H9 (cell line): ENCODE results near the gene ZHX3. TPM values are rescaled to one million over a fixed set of nuclear protein-coding genes. Genes with fewer than 3 reads are reported as not detected.

ENCODE experiments used
- DNase-seq: peaks from one replicate; pipeline ENCODE4 v3.0.0-alpha.2; 2017
- H2AFZ ChIP-seq: one replicate; pipeline ENCODE4 v1.6.1; 2013; ENCODE audit warnings: mild to moderate bottlenecking, low read length, control low read depth, moderate library complexity
- H2AK5ac ChIP-seq: 2 replicates; pipeline ENCODE4 v1.6.1; 2013; ENCODE audit warnings: low read length, control low read depth, mixed read lengths; ENCODE audit not compliant: insufficient read length
- H2BK120ac ChIP-seq: one replicate; pipeline ENCODE4 v1.6.1; 2013; ENCODE audit warnings: low read depth, mild to moderate bottlenecking, low read length, control low read depth, inconsistent platforms; ENCODE audit not compliant: poor library complexity, severe bottlenecking
- H2BK12ac ChIP-seq: 2 replicates; pipeline ENCODE4 v1.6.1; 2013; ENCODE audit warnings: low read length, control low read depth, mixed read lengths, low read depth; ENCODE audit not compliant: insufficient read length
- H2BK15ac ChIP-seq: 2 replicates; pipeline ENCODE4 v1.6.1; 2013; ENCODE audit warnings: low read depth, low read length, control low read depth
- H2BK20ac ChIP-seq: one replicate; pipeline ENCODE4 v1.6.1; 2013; ENCODE audit warnings: low read depth, mild to moderate bottlenecking, low read length, control low read depth, inconsistent platforms; ENCODE audit not compliant: poor library complexity, severe bottlenecking
- H2BK5ac ChIP-seq: 2 replicates; pipeline ENCODE4 v1.6.1; 2013; ENCODE audit warnings: low read length, control low read depth, mixed read lengths; ENCODE audit not compliant: insufficient read length
- H3K14ac ChIP-seq: 2 replicates; pipeline ENCODE4 v1.6.1; 2013; ENCODE audit warnings: low read length, control low read depth; ENCODE audit not compliant: insufficient read depth
- H3K18ac ChIP-seq: 2 replicates; pipeline ENCODE4 v1.6.1; 2013; ENCODE audit warnings: low read depth, mild to moderate bottlenecking, mixed read lengths, low read length, control low read depth; ENCODE audit not compliant: insufficient read length
- H3K23ac ChIP-seq: 2 replicates; pipeline ENCODE4 v1.6.1; 2013; ENCODE audit warnings: low read length, control low read depth, mixed read lengths, low read depth; ENCODE audit not compliant: insufficient read length
- H3K23me2 ChIP-seq: 2 replicates; pipeline ENCODE4 v1.6.1; 2013; ENCODE audit warnings: low read depth, mild to moderate bottlenecking, mixed read lengths, low read length, control low read depth; ENCODE audit not compliant: insufficient read length, poor library complexity, severe bottlenecking
- H3K27ac ChIP-seq: 2 replicates; pipeline ENCODE4 v1.5.1; 2013; ENCODE audit warnings: low read length, control low read depth, mixed read lengths, low read depth; ENCODE audit not compliant: insufficient read length
- H3K27me3 ChIP-seq: 2 replicates; pipeline ENCODE4 v1.6.1; 2013; ENCODE audit warnings: low read length, control low read depth, inconsistent platforms; ENCODE audit not compliant: insufficient read depth
- H3K4ac ChIP-seq: 2 replicates; pipeline ENCODE4 v1.6.1; 2013; ENCODE audit warnings: low read depth, mild to moderate bottlenecking, control low read depth, inconsistent platforms, low read length, moderate library complexity
- H3K4me1 ChIP-seq: 2 replicates; pipeline ENCODE4 v1.6.1; 2013; ENCODE audit warnings: low read length, control low read depth, inconsistent platforms; ENCODE audit not compliant: insufficient read depth
- H3K4me2 ChIP-seq: 2 replicates; pipeline ENCODE4 v1.6.1; 2013; ENCODE audit warnings: low read length, control low read depth, mixed read lengths; ENCODE audit not compliant: insufficient read length, insufficient read depth
- H3K56ac ChIP-seq: 2 replicates; pipeline ENCODE4 v1.6.1; 2013; ENCODE audit warnings: low read depth, mild to moderate bottlenecking, mixed read lengths, low read length, control low read depth; ENCODE audit not compliant: insufficient read length
- H3K79me1 ChIP-seq: 2 replicates; pipeline ENCODE4 v1.6.1; 2013; ENCODE audit warnings: low read depth, mild to moderate bottlenecking, moderate library complexity, low read length, control low read depth, inconsistent platforms; ENCODE audit not compliant: insufficient read depth, poor library complexity, severe bottlenecking
- H3K79me2 ChIP-seq: 2 replicates; pipeline ENCODE4 v1.6.1; 2013; ENCODE audit warnings: low read length, control low read depth, inconsistent platforms; ENCODE audit not compliant: insufficient read depth
- H3K9ac ChIP-seq: 2 replicates; pipeline ENCODE4 v1.6.1; 2013; ENCODE audit warnings: low read length, control low read depth, mixed read lengths; ENCODE audit not compliant: insufficient read length; ENCODE audit errors: extremely low read depth
- H3K9me3 ChIP-seq: one replicate; pipeline ENCODE4 v1.6.1; 2013; ENCODE audit warnings: low read depth, low read length, inconsistent platforms; ENCODE audit not compliant: control insufficient read depth
- H3T11ph ChIP-seq: one replicate; pipeline ENCODE4 v1.6.1; 2013; ENCODE audit warnings: mild to moderate bottlenecking, low read length, control low read depth, inconsistent platforms
- H4K20me1 ChIP-seq: one replicate; pipeline ENCODE4 v1.6.1; 2013; ENCODE audit not compliant: control insufficient read depth, insufficient read length, insufficient read depth
- H4K5ac ChIP-seq: 2 replicates; pipeline ENCODE4 v1.6.1; 2013; ENCODE audit warnings: low read depth, mild to moderate bottlenecking, mixed read lengths, low read length, control low read depth; ENCODE audit not compliant: insufficient read length
- H4K8ac ChIP-seq: replicated peaks from 2 replicates; pipeline ENCODE4 v1.6.1; 2013; ENCODE audit warnings: low read length, control low read depth, mixed read lengths, low read depth; ENCODE audit not compliant: insufficient read length
- H4K91ac ChIP-seq: 2 replicates; pipeline ENCODE4 v1.6.1; 2013; ENCODE audit warnings: low read depth, mild to moderate bottlenecking, moderate library complexity, mixed read lengths, low read length, control low read depth; ENCODE audit not compliant: insufficient read length
- H3K27ac Mint-ChIP-seq, 3 experiments: 2 replicates in 2 of 3; 3 replicates in 1 of 3; pipeline ENCODE4 v1.8.0; 2020 to 2021; ENCODE audit warnings: mixed read lengths in 3 of 3, mild to moderate bottlenecking in 1 of 3, moderate library complexity in 1 of 3
- H3K27me3 Mint-ChIP-seq: 2 replicates; pipeline ENCODE4 v1.8.0; 2021; ENCODE audit warnings: low read depth, mild to moderate bottlenecking, moderate library complexity, mixed read lengths
- H3K36me3 Mint-ChIP-seq, 3 experiments: 2 replicates in 2 of 3; 3 replicates in 1 of 3; pipeline ENCODE4 v1.8.0; 2020 to 2021; ENCODE audit warnings: low read depth in 3 of 3, mixed read lengths in 3 of 3; ENCODE audit not compliant: insufficient read depth in 1 of 3
- H3K4me1 Mint-ChIP-seq, 2 experiments: 2 replicates each; pipeline ENCODE4 v1.8.0; 2020; ENCODE audit warnings: mixed read lengths in 2 of 2
- H3K4me3 Mint-ChIP-seq, 2 experiments: 2 replicates in 1 of 2; 3 replicates in 1 of 2; pipeline ENCODE4 v1.8.0; 2020 to 2021; ENCODE audit warnings: mild to moderate bottlenecking in 2 of 2, mixed read lengths in 2 of 2, moderate library complexity in 1 of 2
- H3K9me3 Mint-ChIP-seq, 2 experiments: 2 replicates in 1 of 2; 3 replicates in 1 of 2; pipeline ENCODE4 v1.8.0; 2020; ENCODE audit warnings: mild to moderate bottlenecking in 2 of 2, mixed read lengths in 2 of 2, moderate library complexity in 1 of 2
- CTCF ChIP-seq: fragments of 200-600 bp; sonication (generic); conservative IDR thresholded peaks from 3 replicates; pipeline ENCODE4 v1.8.0; 2021; ENCODE audit warnings: antibody characterized with exemption, mild to moderate bottlenecking
- WGBS: extraction: QIAGEN DNeasy Blood & Tissue Kit; methylation state at CpG from one replicate; pipeline ENCODE4 v1.1.7; 2013; ENCODE audit warnings: missing lambda C conversion rate, low lambda C conversion rate, mixed read lengths; ENCODE audit not compliant: insufficient read length; ENCODE audit errors: extremely low coverage; 5-methylcytosine and 5-hydroxymethylcytosine counted together
- total RNA-seq: library from RNA; stranded (reverse); gene quantifications from 2 replicates; pipeline ENCODE4 v1.2.1, GENCODE V29; 2021

The ZHX3 gene
- total RNA-seq, 1 experiment from 2014 or later = 4.4 TPM

- H3K9me3 ChIP-seq = no peaks in the 10 kb centered on the region
- no peaks in the 10 kb centered on the region; the same call in 1 of the 2 replicates for H3K27me3 Mint-ChIP-seq
These were observed 55.5 kb downstream of the ZHX3 start for GRCh38 chr20:41261790-41262717.

More at GRCh38 chr20:41261790-41262717, 55.5 kb downstream of the ZHX3 start:
- Histone ChIP-seq H2BK5ac (no peak overlapping the region), H3K18ac (no peak overlapping the region), H2AK5ac (no peak overlapping the region), H2BK120ac (no peak overlapping the region), H4K91ac (no peak overlapping the region), H2BK12ac (no peak overlapping the region), H4K8ac (no peak overlapping the region), H3K4me2 (no peak overlapping the region), H4K20me1 (no peaks in the 10 kb centered on the region), H3K79me1 (no peaks in the 10 kb centered on the region), H3K23ac (no peak overlapping the region), H3K4me1 (no peaks in the 10 kb centered on the region), H4K5ac (no peak overlapping the region), H3K27ac (no peak overlapping the region), H3K14ac (no peak overlapping the region), H2BK15ac (no peak overlapping the region), H2AFZ (no peak overlapping the region), H3K27me3 (no peaks in the 10 kb centered on the region), H3K23me2 (peaks cover 2% of the 10 kb centered on the region), H3K9ac (no peak overlapping the region), H3K79me2 (no peaks in the 10 kb centered on the region), H3K56ac (no peak overlapping the region), H3K4ac (no peak overlapping the region), H3T11ph (no peak overlapping the region), H2BK20ac (no peak overlapping the region)
- no peak for DNase-seq
- Mint-ChIP-seq H3K4me1 (no peaks in the 10 kb centered on the region), H3K27ac (no peak overlapping the region), H3K4me3 (no peak overlapping the region), H3K9me3 (no peaks in the 10 kb centered on the region), H3K36me3 (no peaks in the 10 kb centered on the region)
- no CpG with 5 or more reads among the region's 2 CpGs for WGBS
- TF ChIP-seq CTCF = no peak
